Fibroblast of villous mesenchyme (primary cell): ENCODE results near the gene CDH16. TPM values are rescaled to one million over a fixed set of nuclear protein-coding genes. Genes with fewer than 3 reads are reported as not detected.
"Not testable (repeated sequence)": the region's sequence is repeated elsewhere in the genome, so short reads cannot be mapped to it uniquely, and the experiment has no call there.

Source experiments
- DNase-seq: peaks from one replicate; pipeline ENCODE4 v3.0.0-alpha.2; 2010; ENCODE audit warnings: low read depth
- H3K4me3 ChIP-seq: 2 replicates; pipeline ENCODE4 v1.5.1; 2011; ENCODE audit warnings: low read depth, mild to moderate bottlenecking, low read length
- CTCF ChIP-seq: IDR thresholded peaks from 2 replicates; pipeline ENCODE4 v1.5.1; 2012; ENCODE audit warnings: low read depth, mild to moderate bottlenecking, low read length; ENCODE audit not compliant: insufficient read depth
- total RNA-seq: library from RNA; depleted of rRNA; stranded (reverse); fragments of >200 nt; gene quantifications from 2 replicates; pipeline ENCODE4 v1.2.3, GENCODE V29; 2012

The CDH16 gene
- total RNA-seq, 1 donor: not detected

- DNase-seq: no peak
- no peak overlapping the region for H3K4me3 ChIP-seq
- TF ChIP-seq CTCF: no peak
These were observed 20.7 kb upstream of the CDH16 start for GRCh38 chr16:66939366-66939765.

- H3K4me3 ChIP-seq: no peak overlapping the region
- no peak for DNase-seq
- TF ChIP-seq CTCF: no peak
These were observed 19.1 kb upstream of the CDH16 start for GRCh38 chr16:66937725-66938337.

- DNase-seq: no peak
- H3K4me3 ChIP-seq: no peak overlapping the region
- no peak for TF ChIP-seq CTCF
These were observed 18.3 kb upstream of the CDH16 start for GRCh38 chr16:66936889-66937554.

- TF ChIP-seq CTCF: no peak
- peak overlapping the region; percentile 78 for H3K4me3 ChIP-seq
- no peak for DNase-seq
These were observed 17.8 kb upstream of the CDH16 start for GRCh38 chr16:66936462-66936861.

GRCh38 chr16:66935314-66936011, 16.8 kb upstream of the CDH16 start, which contains the start of gene CES2:
Gene CES2, plus strand, starts transcription at chr16:66935516. Its CDS starts 120 bp downstream, at chr16:66935636.
- no peak for TF ChIP-seq CTCF

GRCh38 chr16:66934839-66935313, 16.2 kb upstream of the CDH16 start:
- peak overlapping the region; percentile 78 for H3K4me3 ChIP-seq
- not testable (repeated sequence) for DNase-seq

More at GRCh38 chr16:66935314-66936011, 16.8 kb upstream of the CDH16 start, which contains the start of gene CES2:
- H3K4me3 ChIP-seq: peak within 1 kb of the TSS; percentile 78
- peak; percentile 37 for DNase-seq
